ENCODE results near the gene CD164L2.

Gene CD164L2

DNA sequence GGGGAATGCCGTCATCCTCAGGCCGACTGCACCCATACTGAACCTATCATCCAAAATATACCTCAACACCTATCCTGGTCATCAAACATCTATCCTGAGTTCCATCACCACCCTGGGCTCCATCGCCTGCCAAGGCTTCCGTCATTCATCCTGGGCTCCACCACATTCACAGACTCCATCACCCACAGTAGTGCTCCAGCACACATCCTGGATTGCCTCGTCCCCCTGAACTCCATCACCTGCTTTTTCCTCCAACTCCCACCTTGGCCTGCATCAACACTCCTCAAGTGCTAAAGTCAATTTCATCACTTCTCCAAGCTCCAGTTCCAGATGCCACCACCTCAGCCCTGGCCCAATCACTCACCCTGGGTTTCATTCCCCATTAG, 24.2 kb downstream of the CD164L2 start:
- Histone ChIP-seq H3K4me2 (ENCODE audit: low read length) (no peak overlapping the region), H3K27ac (ENCODE audit: low read depth, low read length) (no peak overlapping the region), H3K18ac (ENCODE audit: low read length) (no peak overlapping the region), H2BK12ac (ENCODE audit: low read length) (no peak overlapping the region), H4K12ac (ENCODE audit: low read depth, low read length) (no peak overlapping the region), H3K9ac (ENCODE audit: low read length) (no peak overlapping the region), H2AFZ (ENCODE audit: insufficient read depth, low read length, poor library complexity) (no peak overlapping the region), H3K36me3 (ENCODE audit: control insufficient read depth in 1 of 2, insufficient read depth in 2 of 2, low read length in 2 of 2) (peaks cover 6 to 24% of the 10 kb centered on the region in 2 experiments), H3K79me2 (ENCODE audit: control insufficient read depth, insufficient read depth, low read length, poor library complexity) (no peaks in the 10 kb centered on the region), H3K79me1 (ENCODE audit: low read length) (no peaks in the 10 kb centered on the region), H2AK5ac (ENCODE audit: low read length) (no peak overlapping the region), H2BK120ac (ENCODE audit: insufficient read depth, low read length, poor library complexity) (no peak overlapping the region), H3K9me3 (ENCODE audit: insufficient read depth, low read depth, low read length) (peaks cover 8% of the 10 kb centered on the region), H4K8ac (ENCODE audit: low read depth, low read length) (no peak overlapping the region), H3K14ac (ENCODE audit: low read length) (no peak overlapping the region), H3K4me3 (ENCODE audit: low read depth, low read length) (no peak overlapping the region), H3K23ac (ENCODE audit: low read length) (no peak overlapping the region), H3K4me1 (ENCODE audit: control insufficient read depth in 1 of 2, insufficient read depth in 2 of 2, low read length in 2 of 2) (peaks cover 8 to 10% of the 10 kb centered on the region in 2 experiments), H2BK5ac (ENCODE audit: low read depth, low read length, poor library complexity) (no peak overlapping the region), H3K4ac (ENCODE audit: low read depth, low read length) (no peak overlapping the region), H3K27me3 (ENCODE audit: insufficient read depth, low read length) (peaks cover 18% of the 10 kb centered on the region), H4K91ac (ENCODE audit: low read depth, low read length) (no peak overlapping the region)
- no peak for DNase-seq
- no CpG with 5 or more reads among the region's 5 CpGs for WGBS (ENCODE audit: extremely low coverage, insufficient coverage, insufficient read length)

DNA sequence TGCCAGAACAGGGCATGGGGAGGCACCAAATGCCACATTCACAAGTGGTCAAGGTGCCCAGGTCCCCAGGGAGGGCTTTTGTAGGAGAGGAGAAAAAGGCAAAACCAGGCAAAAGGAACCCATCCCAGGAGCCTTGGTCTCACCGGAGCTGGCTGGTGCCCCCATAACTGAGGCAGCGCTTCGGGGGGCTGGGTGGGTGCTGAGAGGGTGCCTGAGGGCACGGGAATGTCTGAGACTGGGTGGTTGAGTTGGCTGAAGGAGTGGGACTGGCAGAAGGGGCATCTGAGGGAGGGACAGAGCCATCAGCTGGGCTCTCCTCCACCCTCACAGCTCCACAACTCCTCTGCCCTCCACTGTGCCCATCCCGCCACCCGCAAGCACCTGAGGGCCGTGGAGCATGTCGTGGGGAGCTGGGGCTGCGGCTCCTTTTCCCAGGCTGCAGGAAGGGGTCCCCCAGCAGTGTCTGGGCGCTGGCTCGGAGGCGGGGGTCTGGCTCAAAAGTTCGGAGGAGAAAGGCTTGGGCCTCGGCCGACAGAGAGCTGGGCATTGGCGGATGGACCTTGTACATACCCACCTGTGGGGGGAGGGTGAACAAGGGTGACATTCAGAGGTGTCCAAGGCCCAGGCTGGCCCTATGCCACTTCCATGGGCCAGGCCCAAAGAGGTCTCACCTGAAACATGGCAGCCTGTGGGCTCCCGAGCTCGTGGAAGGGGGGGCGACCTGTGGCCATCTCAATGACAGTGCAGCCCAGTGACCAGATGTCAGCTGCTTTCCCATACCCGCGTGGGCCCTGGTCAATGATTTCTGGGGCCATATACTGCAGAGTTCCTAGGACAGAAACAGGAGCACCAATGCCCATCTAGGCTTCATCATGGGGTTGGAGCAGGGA, 24.9 kb downstream of the CD164L2 start:
- Histone ChIP-seq H3K27ac (ENCODE audit: low read depth, low read length) (no peak overlapping the region), H3K4me1 (ENCODE audit: control insufficient read depth in 1 of 2, insufficient read depth in 2 of 2, low read length in 2 of 2) (peaks cover 8 to 9% of the 10 kb centered on the region in 2 experiments), H2BK5ac (ENCODE audit: low read depth, low read length, poor library complexity) (no peak overlapping the region), H3K79me1 (ENCODE audit: low read length) (no peaks in the 10 kb centered on the region), H3K9me3 (ENCODE audit: insufficient read depth, low read depth, low read length) (peaks cover 8% of the 10 kb centered on the region), H3K4me3 (ENCODE audit: low read depth, low read length) (no peak overlapping the region), H3K18ac (ENCODE audit: low read length) (no peak overlapping the region), H3K27me3 (ENCODE audit: insufficient read depth, low read length) (peaks cover 18% of the 10 kb centered on the region), H4K12ac (ENCODE audit: low read depth, low read length) (no peak overlapping the region), H3K9ac (ENCODE audit: low read length) (no peak overlapping the region), H3K14ac (ENCODE audit: low read length) (no peak overlapping the region), H3K79me2 (ENCODE audit: control insufficient read depth, insufficient read depth, low read length, poor library complexity) (no peaks in the 10 kb centered on the region), H2BK12ac (ENCODE audit: low read length) (no peak overlapping the region), H3K4me2 (ENCODE audit: low read length) (no peak overlapping the region), H3K4ac (ENCODE audit: low read depth, low read length) (no peak overlapping the region), H4K91ac (ENCODE audit: low read depth, low read length) (no peak overlapping the region), H2BK120ac (ENCODE audit: insufficient read depth, low read length, poor library complexity) (no peak overlapping the region), H3K36me3 (ENCODE audit: control insufficient read depth in 1 of 2, insufficient read depth in 2 of 2, low read length in 2 of 2) (peaks cover 6 to 23% of the 10 kb centered on the region in 2 experiments), H4K8ac (ENCODE audit: low read depth, low read length) (no peak overlapping the region), H2AK5ac (ENCODE audit: low read length) (no peak overlapping the region), H2AFZ (ENCODE audit: insufficient read depth, low read length, poor library complexity) (no peak overlapping the region), H3K23ac (ENCODE audit: low read length) (no peak overlapping the region)
- DNase-seq, result no peak
- no CpG with 5 or more reads among the region's 21 CpGs for WGBS (ENCODE audit: extremely low coverage, insufficient coverage, insufficient read length)

DNA sequence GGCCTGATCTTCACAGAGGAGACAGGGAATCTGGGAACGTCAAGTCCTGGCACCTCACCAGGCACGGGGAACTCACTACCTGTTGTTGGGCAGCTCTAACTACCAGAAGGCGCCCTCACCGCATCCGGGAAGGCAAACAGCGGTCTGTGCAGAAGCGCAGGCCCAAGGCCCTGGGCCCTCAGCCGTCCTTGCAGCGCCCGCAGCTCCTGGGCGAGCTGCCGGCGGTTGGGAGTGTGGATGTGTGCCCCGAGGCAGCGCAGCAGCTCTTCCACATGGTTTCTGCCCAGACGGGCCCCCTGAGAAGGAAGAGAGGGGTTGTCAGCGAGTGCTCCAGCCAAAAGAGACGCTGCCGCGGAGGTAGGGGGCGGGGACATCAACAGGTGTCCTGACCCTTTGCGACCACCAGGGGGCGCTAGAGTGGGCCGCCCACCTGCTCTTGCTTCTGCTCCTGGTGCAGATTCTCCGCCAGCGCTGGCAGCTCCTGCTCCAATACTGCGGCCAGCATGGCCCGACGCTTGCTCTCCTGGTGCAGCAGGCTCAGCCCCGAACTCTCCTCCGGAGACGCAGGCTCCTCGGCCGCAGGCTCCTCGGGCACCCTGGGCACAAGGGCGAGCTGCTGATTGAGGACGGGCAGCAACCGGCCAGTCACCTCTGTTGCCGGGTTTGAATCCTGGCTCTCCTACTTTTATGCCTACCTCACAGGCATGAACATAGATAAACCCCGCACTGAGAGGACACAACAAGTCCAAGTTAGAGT, 25.7 kb downstream of the CD164L2 start:
- Histone ChIP-seq H2AK5ac (ENCODE audit: low read length) (no peak overlapping the region), H3K9ac (ENCODE audit: low read length) (no peak overlapping the region), H2BK5ac (ENCODE audit: low read depth, low read length, poor library complexity) (no peak overlapping the region), H3K4me3 (ENCODE audit: low read depth, low read length) (no peak overlapping the region), H3K36me3 (ENCODE audit: control insufficient read depth in 1 of 2, insufficient read depth in 2 of 2, low read length in 2 of 2) (peaks cover 6 to 24% of the 10 kb centered on the region in 2 experiments), H4K8ac (ENCODE audit: low read depth, low read length) (no peak overlapping the region), H3K27ac (ENCODE audit: low read depth, low read length) (no peak overlapping the region), H2BK12ac (ENCODE audit: low read length) (no peak overlapping the region), H2AFZ (ENCODE audit: insufficient read depth, low read length, poor library complexity) (peak overlapping the region; percentile 5), H4K12ac (ENCODE audit: low read depth, low read length) (no peak overlapping the region), H3K79me1 (ENCODE audit: low read length) (no peaks in the 10 kb centered on the region), H3K18ac (ENCODE audit: low read length) (no peak overlapping the region), H3K79me2 (ENCODE audit: control insufficient read depth, insufficient read depth, low read length, poor library complexity) (no peaks in the 10 kb centered on the region), H3K9me3 (ENCODE audit: insufficient read depth, low read depth, low read length) (peaks cover 7% of the 10 kb centered on the region), H3K23ac (ENCODE audit: low read length) (no peak overlapping the region), H3K4me1 (ENCODE audit: control insufficient read depth in 1 of 2, insufficient read depth in 2 of 2, low read length in 2 of 2) (peaks cover 8 to 9% of the 10 kb centered on the region in 2 experiments), H4K91ac (ENCODE audit: low read depth, low read length) (no peak overlapping the region), H2BK120ac (ENCODE audit: insufficient read depth, low read length, poor library complexity) (no peak overlapping the region), H3K4ac (ENCODE audit: low read depth, low read length) (no peak overlapping the region), H3K14ac (ENCODE audit: low read length) (no peak overlapping the region), H3K27me3 (ENCODE audit: insufficient read depth, low read length) (peaks cover 18% of the 10 kb centered on the region), H3K4me2 (ENCODE audit: low read length) (peak overlapping the region; percentile 32)
- WGBS (ENCODE audit: extremely low coverage, insufficient coverage, insufficient read length), result no CpG with 5 or more reads among the region's 40 CpGs
- DNase-seq, result peak; percentile 66 to 80

DNA sequence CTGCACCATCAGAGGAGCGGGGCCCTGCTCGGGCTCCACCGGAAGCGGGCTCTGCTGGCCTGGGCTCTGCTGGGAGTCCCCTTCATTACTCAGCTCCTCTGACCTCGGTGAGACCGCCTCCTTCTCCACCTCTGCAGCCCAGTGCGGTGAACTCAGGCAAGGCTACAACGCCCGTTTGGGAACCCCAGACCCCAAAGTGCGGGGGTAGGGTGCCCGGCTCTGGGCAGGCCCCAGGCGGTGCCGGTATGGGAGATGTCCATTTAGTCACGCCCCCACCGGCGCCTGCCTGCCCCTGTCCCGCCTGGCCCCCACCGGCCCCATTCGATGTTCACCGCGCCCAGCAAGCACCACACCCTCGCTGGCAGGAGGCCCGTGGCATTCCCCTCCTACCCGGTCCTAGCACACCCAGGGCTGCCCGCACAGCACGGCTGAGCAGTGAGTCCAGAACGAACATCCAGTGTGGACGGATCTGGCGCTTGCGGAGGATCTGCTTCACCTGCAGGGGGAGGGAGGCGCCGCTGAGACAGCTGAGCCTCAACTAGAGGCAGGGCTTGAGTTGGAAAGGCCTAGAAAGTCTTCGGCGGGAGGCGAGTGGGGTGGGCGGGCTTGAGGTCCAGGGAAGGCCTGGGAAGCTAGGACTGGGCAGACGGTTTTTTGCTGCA, 26.4 kb downstream of the CD164L2 start:
- no peak overlapping the region for H2BK120ac ChIP-seq (ENCODE audit: insufficient read depth, low read length, poor library complexity)
- no peak overlapping the region for H2BK5ac ChIP-seq (ENCODE audit: low read depth, low read length, poor library complexity)
- no peak overlapping the region for H3K9ac ChIP-seq (ENCODE audit: low read length)
- no peak overlapping the region for H4K8ac ChIP-seq (ENCODE audit: low read depth, low read length)
- no peaks in the 10 kb centered on the region for H3K79me2 ChIP-seq (ENCODE audit: control insufficient read depth, insufficient read depth, low read length, poor library complexity)
- H3K4ac ChIP-seq (ENCODE audit: low read depth, low read length), result no peak overlapping the region
- peaks cover 8 to 9% of the 10 kb centered on the region in 2 experiments for H3K4me1 ChIP-seq (ENCODE audit: control insufficient read depth in 1 of 2, insufficient read depth in 2 of 2, low read length in 2 of 2)
- no peak overlapping the region for H3K27ac ChIP-seq (ENCODE audit: low read depth, low read length)
- no peak overlapping the region for H2BK12ac ChIP-seq (ENCODE audit: low read length)
- H3K18ac ChIP-seq (ENCODE audit: low read length), result no peak overlapping the region
- no peak overlapping the region for H3K4me2 ChIP-seq (ENCODE audit: low read length)
- H3K9me3 ChIP-seq (ENCODE audit: insufficient read depth, low read depth, low read length), result peaks cover 6% of the 10 kb centered on the region
- H2AK5ac ChIP-seq (ENCODE audit: low read length), result no peak overlapping the region
- H3K27me3 ChIP-seq (ENCODE audit: insufficient read depth, low read length), result peaks cover 18% of the 10 kb centered on the region
- H3K79me1 ChIP-seq (ENCODE audit: low read length), result no peaks in the 10 kb centered on the region
- no peak for DNase-seq
- no CpG with 5 or more reads among the region's 37 CpGs for WGBS (ENCODE audit: extremely low coverage, insufficient coverage, insufficient read length)
- H3K23ac ChIP-seq (ENCODE audit: low read length), result no peak overlapping the region
- no peak overlapping the region for H4K12ac ChIP-seq (ENCODE audit: low read depth, low read length)
- no peak overlapping the region for H2AFZ ChIP-seq (ENCODE audit: insufficient read depth, low read length, poor library complexity)
- no peak overlapping the region for H3K4me3 ChIP-seq (ENCODE audit: low read depth, low read length)
- H3K14ac ChIP-seq (ENCODE audit: low read length), result no peak overlapping the region
- H3K36me3 ChIP-seq (ENCODE audit: control insufficient read depth in 1 of 2, insufficient read depth in 2 of 2, low read length in 2 of 2), result peaks cover 6 to 23% of the 10 kb centered on the region in 2 experiments
- H4K91ac ChIP-seq (ENCODE audit: low read depth, low read length), result no peak overlapping the region
